CD14-positive monocyte (primary cell): ENCODE measurements around the gene PHLDB3. TPM values are rescaled to one million over a fixed set of nuclear protein-coding genes. Genes with fewer than 3 reads are reported as not detected.

Experiments used
- DNase-seq, 3 donors: peaks; one replicate each; pipeline ENCODE4 v3.0.0-alpha.2; 2011 to 2022
- H2AFZ ChIP-seq: 2 replicates; pipeline ENCODE4 v1.6.0; 2012; ENCODE audit warnings: mild to moderate bottlenecking, low read depth, low read length, inconsistent platforms; ENCODE audit not compliant: insufficient read depth, poor library complexity, severe bottlenecking
- H3K27ac ChIP-seq, 2 donors: 1 replicate in 1 of 2; 2 replicates in 1 of 2; pipeline ENCODE4 v1.5.1; 2012 to 2013; ENCODE audit warnings: low read length in 2 of 2, control low read depth in 1 of 2, inconsistent platforms in 1 of 2, low read depth in 1 of 2, mild to moderate bottlenecking in 1 of 2
- H3K27me3 ChIP-seq, 2 donors: one replicate each; pipeline versions ENCODE4 v1.6.0 to v1.6.1; 2011 to 2013; ENCODE audit warnings: low read length in 2 of 2; ENCODE audit not compliant: control insufficient read depth in 2 of 2, insufficient read depth in 2 of 2
- H3K36me3 ChIP-seq, 2 donors: replicated peaks in 1 of 2; 1 replicate in 1 of 2; 2 replicates in 1 of 2; pipeline versions ENCODE4 v1.5.1 to v1.6.1; 2012 to 2013; ENCODE audit warnings: low read length in 2 of 2, control low read depth in 1 of 2, inconsistent platforms in 1 of 2, mild to moderate bottlenecking in 1 of 2; ENCODE audit not compliant: insufficient read depth in 2 of 2, control insufficient read depth in 1 of 2
- H3K4me1 ChIP-seq, 2 donors: 1 replicate in 1 of 2; 2 replicates in 1 of 2; pipeline versions ENCODE4 v1.5.1 to v1.6.1; 2012 to 2013; ENCODE audit warnings: low read length in 2 of 2, control low read depth in 1 of 2, inconsistent platforms in 1 of 2, mild to moderate bottlenecking in 1 of 2, moderate library complexity in 1 of 2; ENCODE audit not compliant: insufficient read depth in 2 of 2, control insufficient read depth in 1 of 2
- H3K4me2 ChIP-seq: replicated peaks from 2 replicates; pipeline ENCODE3; 2012; ENCODE audit warnings: low read length, moderate library complexity, mild to moderate bottlenecking; ENCODE audit not compliant: poor library complexity, severe bottlenecking; ENCODE audit errors: extremely low read depth
- H3K4me3 ChIP-seq, 3 experiments: fragments of 200-600 bp in 1 of 3; sonication (generic) in 1 of 3; replicated peaks in 1 of 3; 1 replicate in 2 of 3; 2 replicates in 1 of 3; pipeline ENCODE4 v1.5.1; 2011 to 2013; ENCODE audit warnings: low read length in 3 of 3, mild to moderate bottlenecking in 3 of 3, control low read depth in 2 of 3, low read depth in 2 of 3, inconsistent platforms in 1 of 3, moderate library complexity in 1 of 3
- H3K79me2 ChIP-seq: 2 replicates; pipeline ENCODE4 v1.6.0; 2012; ENCODE audit warnings: mild to moderate bottlenecking, control low read depth, inconsistent platforms, low read length, moderate library complexity; ENCODE audit not compliant: insufficient read depth
- H3K9ac ChIP-seq: 2 replicates; pipeline ENCODE4 v1.6.0; 2017; ENCODE audit warnings: low read length, mild to moderate bottlenecking; ENCODE audit not compliant: insufficient read depth, poor library complexity, severe bottlenecking
- H3K9me3 ChIP-seq, 2 donors: replicated peaks in 1 of 2; 1 replicate in 1 of 2; 2 replicates in 1 of 2; pipeline versions ENCODE4 v1.5.1 to v1.6.1; 2012 to 2013; ENCODE audit warnings: low read length in 2 of 2, control low read depth in 1 of 2; ENCODE audit not compliant: control insufficient read depth in 1 of 2, insufficient read depth in 1 of 2
- H4K20me1 ChIP-seq: 2 replicates; pipeline ENCODE4 v1.6.0; 2012; ENCODE audit warnings: mild to moderate bottlenecking, low read length, control low read depth, moderate library complexity; ENCODE audit not compliant: insufficient read depth
- H3K27ac Mint-ChIP-seq, 7 donors: one replicate each; pipeline ENCODE4 v1.8.0; 2020; ENCODE audit warnings: mild to moderate bottlenecking in 7 of 7, mixed read lengths in 7 of 7, moderate library complexity in 6 of 7, inconsistent platforms in 2 of 7
- H3K27me3 Mint-ChIP-seq, 3 donors: one replicate each; pipeline ENCODE4 v1.8.0; 2021 to 2022; ENCODE audit warnings: low read depth in 3 of 3, mild to moderate bottlenecking in 3 of 3, mixed read lengths in 3 of 3, moderate library complexity in 3 of 3, inconsistent platforms in 1 of 3
- H3K36me3 Mint-ChIP-seq, 2 donors: one replicate each; pipeline ENCODE4 v1.8.0; 2020; ENCODE audit warnings: mixed read lengths in 2 of 2, inconsistent platforms in 1 of 2, mild to moderate bottlenecking in 1 of 2
- H3K4me1 Mint-ChIP-seq: one replicate; pipeline ENCODE4 v1.8.0; 2020; ENCODE audit warnings: mild to moderate bottlenecking, mixed read lengths
- H3K4me3 Mint-ChIP-seq, 2 donors: one replicate each; pipeline ENCODE4 v1.8.0; 2020; ENCODE audit warnings: mild to moderate bottlenecking in 2 of 2, mixed read lengths in 2 of 2, moderate library complexity in 1 of 2
- H3K9me3 Mint-ChIP-seq, 7 donors: one replicate each; pipeline ENCODE4 v1.8.0; 2020 to 2022; ENCODE audit warnings: mixed read lengths in 7 of 7, mild to moderate bottlenecking in 6 of 7, moderate library complexity in 6 of 7, inconsistent platforms in 2 of 7
- CTCF ChIP-seq: fragments of 200-600 bp; IDR thresholded peaks from one replicate; pipeline ENCODE4 v1.8.0; 2022; ENCODE audit warnings: antibody characterized with exemption, mild to moderate bottlenecking
- WGBS: methylation state at CpG from one replicate; pipeline ENCODE4 v1.1.5; 2013; ENCODE audit warnings: missing lambda C conversion rate; ENCODE audit not compliant: insufficient coverage; 5-methylcytosine and 5-hydroxymethylcytosine counted together
- intact Hi-C, 2 donors: fragments of 100-400 bp; cut with micrococcal nuclease; formaldehyde crosslinking; loops; one replicate each; pipeline versions ENCODE4 v1.15.0 to v1.15.1; 2023
- polyA plus RNA-seq, 3 donors: library from polyadenylated mRNA; depleted of rRNA in 1 of 3; unstranded in 2 of 3; stranded (reverse) in 1 of 3; fragments of 300-500 nt in 2 of 3; fragments of >200 nt in 1 of 3; fragmentation: Illumina TruSeq in 2 of 3; gene quantifications; 1 replicate in 2 of 3; 2 replicates in 1 of 3; pipeline ENCODE4 v1.2.3, GENCODE V29; 2012 to 2021

PHLDB3 gene
- polyA plus RNA-seq, 3 donors, result 1.4 to 3.4 (median 1.7) TPM

GRCh38 chr19:43468354-43469159, 36.0 kb downstream of the PHLDB3 start:
- Histone ChIP-seq H3K4me3 (peak overlapping the region in 1 of 3 experiments; percentile 21), H3K79me2 (no peaks in the 10 kb centered on the region), H4K20me1 (no peaks in the 10 kb centered on the region), H3K9me3 (no peaks in the 10 kb centered on the region), H3K9ac (no peak overlapping the region), H2AFZ (no peak overlapping the region), H3K36me3 (no peaks in the 10 kb centered on the region), H3K4me2 (no peak overlapping the region), H3K27ac (no peak overlapping the region), H3K27me3 (no peaks in the 10 kb centered on the region), H3K4me1 (peaks cover 48 to 51% of the 10 kb centered on the region in 2 donors)
- no peak for TF ChIP-seq CTCF
- Mint-ChIP-seq H3K27me3 (peaks cover 10 to 13% (median 13%) of the 10 kb centered on the region in 3 donors), H3K9me3 (peaks cover 0 to 3% (median 0%) of the 10 kb centered on the region in 7 donors), H3K4me1 (peaks cover 45% of the 10 kb centered on the region), H3K36me3 (peaks cover 0 to 5% of the 10 kb centered on the region in 2 donors), H3K4me3 (no peak overlapping the region), H3K27ac (peak overlapping the region in 6 of 7 donors; percentile 48 to 85 (median 78))
- WGBS, result 100% methylated on average over 3 of the region's 4 CpGs
- intact Hi-C loops, result no loop called here
- no peak for DNase-seq

- peaks cover 11 to 13% (median 12%) of the 10 kb centered on the region in 3 donors for H3K27me3 Mint-ChIP-seq
- intact Hi-C loops, result no loop called here
- TF ChIP-seq CTCF, result no peak
- H3K36me3 Mint-ChIP-seq, result peaks cover 0 to 5% of the 10 kb centered on the region in 2 donors
- H3K4me1 Mint-ChIP-seq, result peaks cover 49% of the 10 kb centered on the region
- peak overlapping the region; percentile 14 for H2AFZ ChIP-seq
- H4K20me1 ChIP-seq, result no peaks in the 10 kb centered on the region
- DNase-seq, result peak; percentile 54 to 75 (median 73)
- H3K9me3 Mint-ChIP-seq, result peaks cover 0 to 3% (median 0%) of the 10 kb centered on the region in 7 donors
- peak overlapping the region in 1 of 2 donors; percentile 37 for H3K4me3 Mint-ChIP-seq
- WGBS, result 60% methylated on average over 1 of the region's 4 CpGs
- H3K27me3 ChIP-seq, result no peaks in the 10 kb centered on the region
- H3K9me3 ChIP-seq, result no peaks in the 10 kb centered on the region
- H3K4me1 ChIP-seq, result peaks cover 52 to 56% of the 10 kb centered on the region in 2 donors
- H3K9ac ChIP-seq, result no peak overlapping the region
- H3K27ac ChIP-seq, result peak overlapping the region; percentile 17 to 52
- H3K27ac Mint-ChIP-seq, result peak overlapping the region; percentile 16 to 89 (median 79)
- H3K4me2 ChIP-seq, result peak overlapping the region; percentile 11
- H3K79me2 ChIP-seq, result no peaks in the 10 kb centered on the region
- peak overlapping the region in 1 of 3 experiments; percentile 21 for H3K4me3 ChIP-seq
- H3K36me3 ChIP-seq, result no peaks in the 10 kb centered on the region
Measured at GRCh38 chr19:43467730-43468129, 36.8 kb downstream of the PHLDB3 start.
